ENCODE measurements around the gene ALG9. TPM values are rescaled to one million over a fixed set of nuclear protein-coding genes. Genes with fewer than 3 reads are reported as not detected.

The ALG9 gene
- total RNA-seq, 1 experiment from 2014 or later, result 19.7 TPM

GRCh38 chr11:111815489-111815888 is 55.9 kb downstream of the ALG9 start:
- Mint-ChIP-seq H3K27ac (no peak overlapping the region), H3K4me3 (no peak overlapping the region), H3K9me3 (no peaks in the 10 kb centered on the region), H3K4me1 (peaks cover 7% of the 10 kb centered on the region), H3K36me3 (no peaks in the 10 kb centered on the region), H3K27me3 (ENCODE audit: low read depth) (no peaks in the 10 kb centered on the region)
- CTCF ChIA-PET, result no interaction called here
- TF ChIP-seq NFE2L1 (CRISPR knock-in tag; IDR thresholded peaks at IDR 0.05), result no peak
- TF ChIP-seq NR2C2 (CRISPR knock-in tag; IDR thresholded peaks at IDR 0.05), result no peak
- no peak for TF ChIP-seq TEAD1 (CRISPR knock-in tag; IDR thresholded peaks at IDR 0.05)
- TF ChIP-seq E2F4 (CRISPR knock-in tag; IDR thresholded peaks at IDR 0.05; ENCODE audit: borderline replicate concordance, low read depth), result no peak
- no peak for TF ChIP-seq NR1H2 (CRISPR knock-in tag; IDR thresholded peaks at IDR 0.05)
- TF ChIP-seq ZNF263 (CRISPR knock-in tag; IDR thresholded peaks at IDR 0.05; ENCODE audit: low read depth), result no peak
- no peak for TF ChIP-seq USF1 (CRISPR knock-in tag; IDR thresholded peaks at IDR 0.05)
- no peak for TF ChIP-seq ZNF671 (CRISPR knock-in tag; IDR thresholded peaks at IDR 0.05)
- TF ChIP-seq FOXP4 (CRISPR knock-in tag; IDR thresholded peaks at IDR 0.05), result no peak
- no peak for TF ChIP-seq E2F1 (CRISPR knock-in tag; IDR thresholded peaks at IDR 0.05)
- no peak for TF ChIP-seq ATF2 (CRISPR knock-in tag; IDR thresholded peaks at IDR 0.05; ENCODE audit: borderline replicate concordance, low read depth)
- no peak for TF ChIP-seq RELA (CRISPR knock-in tag; IDR thresholded peaks at IDR 0.05; ENCODE audit: borderline replicate concordance)
- no peak for TF ChIP-seq CDX4 (CRISPR knock-in tag; IDR thresholded peaks at IDR 0.05; ENCODE audit: borderline replicate concordance)
- DNase-seq (ENCODE audit: low spot score), result no peak
- POLR2A ChIA-PET, result no interaction called here
- ATAC-seq, result no peak

GRCh38 chr11:111814557-111815320 is 56.6 kb downstream of the ALG9 start:
- ChIA-PET POLR2A (no interaction called here), CTCF (no interaction called here)
- ATAC-seq (no peak), DNase-seq (ENCODE audit: low spot score) (no peak)
- H3K36me3 Mint-ChIP-seq, result no peaks in the 10 kb centered on the region
- H3K4me1 Mint-ChIP-seq, result peaks cover 7% of the 10 kb centered on the region
- H3K27ac Mint-ChIP-seq, result no peak overlapping the region
- no peak overlapping the region for H3K4me3 Mint-ChIP-seq
- no peaks in the 10 kb centered on the region for H3K9me3 Mint-ChIP-seq
- no peaks in the 10 kb centered on the region for H3K27me3 Mint-ChIP-seq (ENCODE audit: low read depth)
- no peak for TF ChIP-seq OVOL2 (CRISPR knock-in tag; IDR thresholded peaks at IDR 0.05; ENCODE audit: borderline replicate concordance)
- TF ChIP-seq ZBTB43 (CRISPR knock-in tag; IDR thresholded peaks at IDR 0.05), result no peak
- TF ChIP-seq NR1H2 (CRISPR knock-in tag; IDR thresholded peaks at IDR 0.05), result no peak
- no peak for TF ChIP-seq ZNF512 (CRISPR knock-in tag; IDR thresholded peaks at IDR 0.05; ENCODE audit: borderline replicate concordance)
- TF ChIP-seq ZSCAN18 (CRISPR knock-in tag; IDR thresholded peaks at IDR 0.05), result no peak
- TF ChIP-seq E2F1 (CRISPR knock-in tag; IDR thresholded peaks at IDR 0.05), result no peak

All from WTC11 (cell line).